ENCODE measurements around the gene MARS2.
"Not testable (repeated sequence)": the region's sequence is repeated elsewhere in the genome, so short reads cannot be mapped to it uniquely, and the experiment has no call there.

The MARS2 gene

GRCh38 chr2:197707316-197708213 lies 2.4 kb downstream of the MARS2 start:
- DNase-seq, result no peak

DNA sequence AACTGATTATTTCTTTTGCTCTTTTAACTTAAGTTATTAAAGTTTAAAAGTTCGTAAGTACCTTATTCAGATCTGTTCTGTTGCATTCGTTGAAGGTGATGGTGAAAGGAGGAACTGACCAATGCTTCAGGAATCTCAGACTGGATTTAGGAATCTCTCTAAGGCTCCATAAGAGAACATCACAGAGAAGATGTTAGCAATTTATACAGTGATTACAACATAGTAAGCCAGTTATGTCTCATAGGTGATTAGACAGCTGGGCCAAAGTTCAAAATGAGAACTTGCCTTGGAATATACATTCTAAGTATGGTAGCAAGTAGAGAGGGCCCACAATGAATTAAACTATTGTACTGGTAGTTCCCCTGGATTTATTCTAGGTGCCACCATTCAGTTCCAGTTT lies 3.2 kb downstream of the MARS2 start:
- no peak for DNase-seq

- not testable (repeated sequence) for DNase-seq
Observed at GRCh38 chr2:197709140-197709539, 4.0 kb downstream of the MARS2 start.

DNA sequence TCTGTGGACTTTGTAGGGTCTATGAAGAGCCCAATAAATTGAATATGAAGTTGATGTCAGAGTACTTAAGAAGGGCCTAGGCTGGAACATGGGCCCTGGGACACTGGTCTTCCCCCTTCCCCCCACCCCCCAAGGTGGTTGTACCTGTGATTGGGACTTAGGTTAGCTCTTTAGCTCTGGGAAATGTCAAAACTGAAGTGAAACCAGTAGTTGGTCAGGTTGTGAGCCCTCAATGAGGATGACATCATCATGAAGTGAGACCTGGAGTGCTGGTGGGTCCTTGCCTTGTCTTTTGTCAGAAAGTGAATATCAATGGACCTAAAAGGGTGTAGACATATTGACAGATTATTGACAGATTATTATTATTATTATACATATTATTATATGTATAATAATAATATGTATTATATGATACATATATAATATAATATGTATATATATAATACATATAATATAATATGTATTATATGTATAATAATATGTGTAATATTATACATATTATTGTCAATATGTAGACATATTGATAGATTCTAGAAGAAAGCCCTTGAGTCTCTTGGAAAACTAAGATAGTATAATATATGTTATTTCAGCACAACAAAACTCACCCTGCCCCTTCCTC lies 5.4 kb downstream of the MARS2 start:
- no peak for DNase-seq

GRCh38 chr2:197711578-197711977 lies 6.4 kb downstream of the MARS2 start:
- no peak for DNase-seq

GRCh38 chr2:197713271-197713670 lies 8.1 kb downstream of the MARS2 start:
- DNase-seq, result no peak

GRCh38 chr2:197717863-197718262 lies 12.7 kb downstream of the MARS2 start:
- DNase-seq, result no peak

GRCh38 chr2:197727011-197727410 lies 21.8 kb downstream of the MARS2 start:
- no peak for DNase-seq

- not testable (repeated sequence) for DNase-seq
Observed at GRCh38 chr2:197728555-197729544, 23.7 kb downstream of the MARS2 start.

- DNase-seq, result no peak
Observed at GRCh38 chr2:197740200-197740599, 35.0 kb downstream of the MARS2 start.

Measured in NCI-H146 (cell line).